HG02870 (cell line): ENCODE results near the gene ZGPAT.

Experiments
- ATAC-seq: cut with Tn5 transposase; IDR thresholded peaks from one replicate; pipeline ENCODE4 v1.9.1; 2021; ENCODE audit warnings: mild to moderate bottlenecking, moderate library complexity; ENCODE audit not compliant: unreplicated experiment

The ZGPAT gene

GRCh38 chr20:63742381-63743024 lies 34.7 kb downstream of the ZGPAT start:
- no peak for ATAC-seq

GRCh38 chr20:63743210-63743970 lies 35.6 kb downstream of the ZGPAT start:
- no peak for ATAC-seq

- ATAC-seq = no peak
Measured at GRCh38 chr20:63744158-63744557, 36.3 kb downstream of the ZGPAT start.

- no peak for ATAC-seq
Measured at GRCh38 chr20:63744574-63745423, 37.0 kb downstream of the ZGPAT start.

- no peak for ATAC-seq
Measured at GRCh38 chr20:63745424-63745805, 37.6 kb downstream of the ZGPAT start.

- no peak for ATAC-seq
Measured at GRCh38 chr20:63745961-63746731, 38.3 kb downstream of the ZGPAT start.

GRCh38 chr20:63746751-63747315 lies 39.0 kb downstream of the ZGPAT start:
- ATAC-seq = no peak

GRCh38 chr20:63747622-63748069 lies 39.8 kb downstream of the ZGPAT start:
- ATAC-seq = no peak

- no peak for ATAC-seq
Measured at GRCh38 chr20:63748070-63748933, 40.5 kb downstream of the ZGPAT start.

GRCh38 chr20:63748934-63749270 lies 41.1 kb downstream of the ZGPAT start:
- ATAC-seq = no peak

GRCh38 chr20:63749597-63750508 lies 42.0 kb downstream of the ZGPAT start:
- no peak for ATAC-seq

GRCh38 chr20:63750807-63751470 lies 43.1 kb downstream of the ZGPAT start:
- no peak for ATAC-seq

GRCh38 chr20:63751471-63752271 lies 43.8 kb downstream of the ZGPAT start:
- no peak for ATAC-seq

- no peak for ATAC-seq
Measured at GRCh38 chr20:63752411-63753101, 44.7 kb downstream of the ZGPAT start.

GRCh38 chr20:63753381-63753780 lies 45.5 kb downstream of the ZGPAT start:
- no peak for ATAC-seq

GRCh38 chr20:63754008-63754407 lies 46.2 kb downstream of the ZGPAT start:
- no peak for ATAC-seq
